Hepatocyte (in vitro differentiated cells): ENCODE data around the gene MEIKIN. TPM values are rescaled to one million over a fixed set of nuclear protein-coding genes. Genes with fewer than 3 reads are reported as not detected.

Experiments
- DNase-seq: peaks from one replicate; pipeline ENCODE4 v3.0.0-alpha.2; 2016; ENCODE audit warnings: low spot score
- H2AFZ ChIP-seq: fragments of 200-600 bp; sonication (generic); 2 replicates; pipeline ENCODE4 v1.6.0; 2016; ENCODE audit warnings: antibody characterized with exemption, mild to moderate bottlenecking
- H3K27ac ChIP-seq: fragments of 200-600 bp; sonication (generic); 2 replicates; pipeline ENCODE4 v1.5.1; 2016; ENCODE audit warnings: mild to moderate bottlenecking
- H3K27me3 ChIP-seq: fragments of 200-600 bp; sonication (generic); 2 replicates; pipeline ENCODE4 v1.6.1; 2016
- H3K36me3 ChIP-seq: fragments of 200-600 bp; sonication (generic); replicated peaks from 2 replicates; pipeline ENCODE4 v1.5.1; 2016; ENCODE audit warnings: low read depth; ENCODE audit not compliant: insufficient read depth
- H3K4me1 ChIP-seq: fragments of 200-600 bp; sonication (generic); 2 replicates; pipeline ENCODE4 v1.5.1; 2016; ENCODE audit warnings: mild to moderate bottlenecking, moderate library complexity; ENCODE audit not compliant: insufficient read depth
- H3K4me2 ChIP-seq: fragments of 200-600 bp; sonication (generic); 2 replicates; pipeline ENCODE4 v1.6.0; 2016
- H3K4me3 ChIP-seq: fragments of 200-600 bp; sonication (generic); 2 replicates; pipeline ENCODE4 v1.5.1; 2016; ENCODE audit warnings: mild to moderate bottlenecking
- H3K79me2 ChIP-seq: fragments of 200-600 bp; sonication (generic); 2 replicates; pipeline ENCODE4 v1.6.0; 2017; ENCODE audit warnings: mild to moderate bottlenecking
- H3K9me2 ChIP-seq: fragments of 200-600 bp; sonication (generic); replicated peaks from 2 replicates; pipeline ENCODE4 v1.6.0; 2017; ENCODE audit warnings: mild to moderate bottlenecking; ENCODE audit not compliant: insufficient read depth
- H3K9me3 ChIP-seq: fragments of 200-600 bp; sonication (generic); 2 replicates; pipeline ENCODE4 v1.5.1; 2016; ENCODE audit warnings: low read depth, mild to moderate bottlenecking
- H4K20me1 ChIP-seq: fragments of 200-600 bp; sonication (generic); 2 replicates; pipeline ENCODE4 v1.6.0; 2016; ENCODE audit warnings: mild to moderate bottlenecking; ENCODE audit not compliant: insufficient read depth, poor library complexity, severe bottlenecking
- CTCF ChIP-seq: fragments of 200-600 bp; sonication (generic); IDR thresholded peaks from 2 replicates; pipeline ENCODE4 v1.5.1; 2016; ENCODE audit warnings: antibody characterized with exemption, mild to moderate bottlenecking; ENCODE audit not compliant: poor library complexity
- EZH2 ChIP-seq: fragments of 200-600 bp; sonication (generic); IDR thresholded peaks from 2 replicates; pipeline ENCODE4 v1.6.1; 2016; ENCODE audit warnings: antibody characterized with exemption, mild to moderate bottlenecking, borderline replicate concordance
- EZH2phosphoT487 ChIP-seq: fragments of 200-600 bp; sonication (generic); IDR thresholded peaks from one replicate; pipeline ENCODE4 v1.6.1; 2018; ENCODE audit warnings: antibody characterized with exemption, mild to moderate bottlenecking, low read depth, moderate library complexity; ENCODE audit not compliant: unreplicated experiment, severe bottlenecking
- WGBS: methylation state at CpG from one replicate; pipeline ENCODE4 v1.1.6; 2016; ENCODE audit warnings: low lambda C conversion rate; ENCODE audit errors: missing lambda C conversion rate; 5-methylcytosine and 5-hydroxymethylcytosine counted together
- polyA plus RNA-seq: library from polyadenylated mRNA; unstranded; fragments of >200 nt; fragmentation: Nextera tagmentation; extraction: Ambion mirVana; gene quantifications from 2 replicates; pipeline ENCODE4 v1.2.1, GENCODE V29; 2016
- total RNA-seq: library from RNA; depleted of rRNA; stranded (reverse); fragments of >200 nt; gene quantifications from 2 replicates; pipeline ENCODE4 v1.2.3, GENCODE V29; 2014

The MEIKIN gene
- total and polyA plus RNA-seq, 2 experiments from 2014 or later = not detected

- WGBS = 88% methylated on average over 1 of the region's 1 CpG
- no peak for DNase-seq
- H3K27ac ChIP-seq = no peak overlapping the region
- H3K36me3 ChIP-seq = no peaks in the 10 kb centered on the region
- H3K4me2 ChIP-seq = no peak overlapping the region
- H2AFZ ChIP-seq = no peak overlapping the region
- H3K9me3 ChIP-seq = no peaks in the 10 kb centered on the region
- no peaks in the 10 kb centered on the region for H3K9me2 ChIP-seq
- no peak overlapping the region for H3K4me3 ChIP-seq
- no peaks in the 10 kb centered on the region for H3K27me3 ChIP-seq
- no peaks in the 10 kb centered on the region for H3K4me1 ChIP-seq
- no peaks in the 10 kb centered on the region for H3K79me2 ChIP-seq
- TF ChIP-seq CTCF (no peak), EZH2 (no peak), EZH2phosphoT487 (no peak)
- no peaks in the 10 kb centered on the region for H4K20me1 ChIP-seq
Measured at GRCh38 chr5:131950706-131951105, 5.2 kb upstream of the MEIKIN start.

DNA sequence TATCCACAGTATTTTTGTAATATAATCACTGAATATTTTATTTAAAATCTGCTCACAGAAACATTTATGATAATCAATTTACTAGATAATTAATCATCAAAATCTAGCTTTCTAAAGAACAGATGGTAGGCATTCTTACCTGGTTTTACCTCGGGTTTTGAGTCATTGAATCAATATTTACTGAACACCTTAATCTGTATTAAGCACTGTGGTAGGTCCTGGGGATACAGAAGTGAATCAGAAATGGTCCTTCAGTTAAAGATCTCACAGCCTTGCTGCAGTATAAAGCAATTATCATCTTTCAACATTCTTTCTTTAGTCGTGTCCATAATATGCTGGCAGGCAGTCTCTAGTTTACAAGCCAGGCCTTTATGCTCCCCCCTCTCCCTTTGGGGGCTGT is 2.0 kb upstream of the MEIKIN start:
- Histone ChIP-seq H3K9me2 (no peaks in the 10 kb centered on the region), H3K36me3 (no peaks in the 10 kb centered on the region), H3K9me3 (no peaks in the 10 kb centered on the region), H3K4me3 (no peak overlapping the region), H3K27me3 (no peaks in the 10 kb centered on the region), H4K20me1 (no peaks in the 10 kb centered on the region), H3K79me2 (no peaks in the 10 kb centered on the region), H3K4me1 (no peaks in the 10 kb centered on the region), H2AFZ (no peak overlapping the region), H3K4me2 (no peak overlapping the region), H3K27ac (no peak overlapping the region)
- TF ChIP-seq EZH2phosphoT487 (no peak), EZH2 (no peak), CTCF (no peak)
- no peak for DNase-seq
- WGBS = 26% methylated on average over 2 of the region's 2 CpGs

DNA sequence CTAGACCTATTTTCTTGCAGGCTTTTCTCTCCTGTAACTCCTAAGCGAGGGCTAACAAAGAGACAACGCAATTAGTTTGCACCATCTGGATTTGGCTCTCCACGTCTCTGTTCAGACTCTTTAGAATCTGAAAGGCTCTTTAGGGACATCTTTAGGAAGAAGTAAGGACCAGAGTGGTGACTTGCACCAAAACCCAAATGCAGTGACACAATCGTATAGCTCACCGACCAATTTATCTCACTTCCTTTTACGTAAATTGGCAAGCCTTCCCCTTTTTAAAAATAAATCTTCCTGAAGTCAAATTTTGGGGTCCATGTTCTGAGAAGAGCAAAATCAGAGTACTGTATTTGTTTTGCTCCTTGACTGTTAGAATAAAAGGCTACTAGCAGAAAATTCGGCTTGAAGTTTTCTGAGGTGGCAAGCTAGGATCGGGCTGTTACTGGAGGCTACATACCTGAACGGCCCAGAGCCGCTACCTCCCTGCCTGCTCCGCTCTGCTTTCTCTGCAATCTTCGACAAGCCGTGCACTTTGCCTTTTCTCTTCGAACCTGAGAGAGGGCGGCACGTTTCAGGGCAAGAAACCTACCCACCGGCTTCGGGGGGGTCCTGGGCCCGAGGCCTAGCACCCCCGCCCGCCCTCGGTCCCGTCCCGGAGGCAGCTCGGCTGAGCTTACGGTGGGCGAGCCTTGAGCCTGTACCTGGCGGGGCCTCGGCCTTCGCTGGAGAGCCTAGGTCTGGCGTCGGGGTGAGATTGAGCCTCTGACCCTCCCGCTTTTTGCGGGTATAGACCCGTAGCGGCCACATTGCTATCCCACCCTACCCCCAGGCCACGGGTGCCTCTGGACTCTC is 537 bp downstream of the MEIKIN start:
- Histone ChIP-seq H3K9me2 (no peaks in the 10 kb centered on the region), H3K4me3 (no peak overlapping the region), H3K9me3 (no peaks in the 10 kb centered on the region), H3K27me3 (peaks cover under 1% of the 10 kb centered on the region), H3K4me1 (no peaks in the 10 kb centered on the region), H3K36me3 (no peaks in the 10 kb centered on the region), H2AFZ (no peak overlapping the region), H3K4me2 (no peak overlapping the region), H4K20me1 (no peaks in the 10 kb centered on the region), H3K27ac (no peak overlapping the region), H3K79me2 (no peaks in the 10 kb centered on the region)
- no peak for TF ChIP-seq CTCF
- no peak for TF ChIP-seq EZH2phosphoT487
- no peak for TF ChIP-seq EZH2
- no peak for DNase-seq
- 94% methylated on average over 33 of the region's 37 CpGs for WGBS

GRCh38 chr5:131943916-131944315 is 1.5 kb downstream of the MEIKIN start:
- no peaks in the 10 kb centered on the region for H4K20me1 ChIP-seq
- 100% methylated on average over 2 of the region's 2 CpGs for WGBS
- H3K9me3 ChIP-seq = no peaks in the 10 kb centered on the region

More at GRCh38 chr5:131943916-131944315, 1.5 kb downstream of the MEIKIN start:
- no peaks in the 10 kb centered on the region for H3K79me2 ChIP-seq
- H3K4me3 ChIP-seq = no peak overlapping the region
- H3K9me2 ChIP-seq = no peaks in the 10 kb centered on the region
- TF ChIP-seq EZH2phosphoT487 = no peak
- peaks cover 4% of the 10 kb centered on the region for H3K27me3 ChIP-seq
- H3K27ac ChIP-seq = no peak overlapping the region
- H2AFZ ChIP-seq = no peak overlapping the region
- H3K36me3 ChIP-seq = no peaks in the 10 kb centered on the region
- no peak for DNase-seq
- H3K4me2 ChIP-seq = no peak overlapping the region
- H3K4me1 ChIP-seq = no peaks in the 10 kb centered on the region
